ENCODE measurements around the gene KRT80.

The KRT80 gene

GRCh38 chr12:52141306-52141705, 50.5 kb downstream of the KRT80 start:
- H3K4me3 ChIP-seq (ENCODE audit: low read length): no peak overlapping the region
- DNase-seq (ENCODE audit: low read depth): no peak
- peak; percentile 24 for TF ChIP-seq CTCF (conservative IDR thresholded peaks at IDR 0.05; ENCODE audit: low read depth, low read length)

DNA sequence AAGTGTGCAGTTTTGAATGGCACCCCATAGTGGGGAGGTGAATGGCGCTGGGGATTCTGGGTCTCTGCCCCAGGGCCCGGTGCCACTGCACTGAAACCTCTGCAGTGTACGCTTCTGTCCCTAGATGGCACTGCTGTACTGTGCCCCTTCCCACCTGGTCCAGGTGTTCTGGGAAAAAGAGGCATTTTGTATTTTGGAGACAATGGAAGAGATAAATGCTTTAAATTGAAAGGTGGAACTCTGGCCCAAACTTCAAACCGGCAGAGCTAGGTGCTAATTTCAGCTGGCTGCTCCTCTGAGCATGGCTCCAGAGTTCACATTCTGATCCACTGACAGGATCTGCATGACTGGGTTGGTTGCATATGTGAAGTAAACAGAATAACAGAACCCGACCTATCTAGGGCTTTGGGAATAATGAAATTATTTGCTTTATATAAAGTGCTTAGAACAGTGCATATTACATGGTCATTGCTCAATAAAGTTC, 52.2 kb downstream of the KRT80 start:
- no peak overlapping the region for H3K4me3 ChIP-seq (ENCODE audit: low read length)
- DNase-seq (ENCODE audit: low read depth): no peak
- peak; percentile 94 for TF ChIP-seq CTCF (conservative IDR thresholded peaks at IDR 0.05; ENCODE audit: low read depth, low read length)

DNA sequence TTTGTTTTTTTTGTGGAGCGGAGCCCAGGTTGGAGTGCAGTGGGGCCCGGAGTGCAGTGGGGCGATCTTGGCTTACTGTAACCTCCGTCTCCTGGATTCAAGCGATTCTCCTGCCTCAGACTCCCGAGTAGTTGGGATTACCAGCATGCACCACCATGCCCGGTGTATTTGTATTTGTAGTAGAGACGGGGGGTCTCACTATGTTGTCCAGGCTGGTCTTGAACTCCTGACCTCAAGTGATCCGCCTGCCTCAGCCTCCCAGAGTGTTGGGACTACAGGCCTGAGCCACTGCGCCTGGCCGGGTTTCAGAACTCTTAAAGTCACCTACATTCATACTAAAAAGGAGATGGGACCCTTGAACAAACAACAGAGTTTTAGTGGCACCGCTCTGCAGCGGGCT, 52.7 kb downstream of the KRT80 start:
- DNase-seq (ENCODE audit: low read depth): no peak
- H3K4me3 ChIP-seq (ENCODE audit: low read length): no peak overlapping the region
- no peak for TF ChIP-seq CTCF (conservative IDR thresholded peaks at IDR 0.05; ENCODE audit: low read depth, low read length)

GRCh38 chr12:52137746-52138145, 54.1 kb downstream of the KRT80 start:
- no peak for DNase-seq (ENCODE audit: low read depth)
- no peak for TF ChIP-seq CTCF (conservative IDR thresholded peaks at IDR 0.05; ENCODE audit: low read depth, low read length)

DNA sequence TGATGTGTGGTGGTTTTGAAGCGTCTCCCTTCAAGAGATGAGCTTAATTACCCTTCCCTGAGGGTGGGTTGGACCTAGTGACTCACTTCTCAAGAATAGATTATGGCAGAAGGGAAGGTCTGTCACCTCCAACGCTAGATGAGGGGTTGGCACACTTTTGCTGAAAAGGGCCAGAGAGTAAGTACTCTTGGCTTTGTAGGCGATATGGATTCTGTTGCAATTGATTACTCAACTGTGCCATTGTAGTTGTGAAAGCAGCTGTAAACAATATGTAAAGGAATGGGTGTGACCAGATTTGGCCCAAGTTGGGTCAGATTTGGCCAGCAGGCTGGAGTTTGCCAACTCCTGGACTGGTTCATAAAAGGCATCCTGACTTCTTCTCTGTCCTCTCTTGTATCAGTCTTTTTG, 59.1 kb downstream of the KRT80 start:
- H3K4me3 ChIP-seq (ENCODE audit: low read length): no peak overlapping the region
- no peak for DNase-seq (ENCODE audit: low read depth)
- TF ChIP-seq CTCF (conservative IDR thresholded peaks at IDR 0.05; ENCODE audit: low read depth, low read length): no peak

More at GRCh38 chr12:52137746-52138145, 54.1 kb downstream of the KRT80 start:
- H3K4me3 ChIP-seq (ENCODE audit: low read length): no peak overlapping the region

DNA sequence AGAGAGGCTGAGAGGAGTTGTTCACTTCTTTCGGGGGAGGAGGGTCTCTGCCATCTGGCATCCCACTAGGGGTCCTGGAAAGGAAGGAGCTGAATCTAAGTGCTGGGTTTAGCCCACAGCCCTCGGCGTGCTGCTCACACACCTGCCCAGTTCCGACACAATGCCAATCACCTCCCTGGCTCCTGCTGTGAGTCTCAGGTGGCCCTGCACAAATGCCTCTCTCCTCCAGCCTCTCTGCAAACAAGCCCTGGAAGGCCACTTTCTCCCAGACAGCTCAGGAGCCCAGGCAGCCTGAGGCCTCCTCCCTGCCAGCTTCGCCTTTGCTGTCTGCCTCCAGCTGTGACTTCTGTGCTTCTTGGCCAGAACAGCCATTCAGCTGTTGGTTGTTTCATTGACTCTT, 61.1 kb downstream of the KRT80 start:
- DNase-seq (ENCODE audit: low read depth): no peak
- no peak overlapping the region for H3K4me3 ChIP-seq (ENCODE audit: low read length)
- TF ChIP-seq CTCF (conservative IDR thresholded peaks at IDR 0.05; ENCODE audit: low read depth, low read length): no peak

GRCh38 chr12:52127683-52128450, 63.9 kb downstream of the KRT80 start:
- no peak for DNase-seq (ENCODE audit: low read depth)
- H3K4me3 ChIP-seq (ENCODE audit: low read length): no peak overlapping the region
- no peak for TF ChIP-seq CTCF (conservative IDR thresholded peaks at IDR 0.05; ENCODE audit: low read depth, low read length)
